ENCODE data around the gene ADAM12. TPM values are rescaled to one million over a fixed set of nuclear protein-coding genes. Genes with fewer than 3 reads are reported as not detected.

The ADAM12 gene
- polyA plus RNA-seq, 1 of the 3 experiments (the other 2 are of a cell fraction), result 25.0 TPM

Small RNA genes within 50 kb of the gene (small RNA-seq; reads per million reads assigned to genes)
- 0 reads per million in 7 experiments for gene RNA5SP328

Data from SK-N-SH (cell line).